GM12878 (cell line): Measurements from ENCODE around the gene GPRC5C. TPM values are rescaled to one million over a fixed set of nuclear protein-coding genes. Genes with fewer than 3 reads are reported as not detected.

Experiments
- ATAC-seq: fragments of 200-7000 bp; cut with Tn5 transposase; 3 replicates; pipeline ENCODE4 v1.9.1; 2020; ENCODE audit warnings: mild to moderate bottlenecking, moderate library complexity
- BruUV-seq: library from RNA; stranded (reverse); fragments of 400-500 nt; replicated peaks from 2 replicates; lab custom pipeline; 2021; lab: Mats Ljungman, UMichigan
- CTCF ChIA-PET: fragments of 300-600 bp; sonication (Branson Sonifier 250); formaldehyde crosslinking; extraction: SDS; loops from one replicate; lab custom pipeline; 2021; ENCODE audit warnings: inconsistent platforms; lab: Yijun Ruan, JAX
- POLR2A ChIA-PET: fragments of 350-600 bp; formaldehyde crosslinking; extraction: SDS; loops from one replicate; lab custom pipeline; 2021; ENCODE audit warnings: inconsistent platforms; lab: Charles Lee
- RAD21 ChIA-PET: fragments of 300-600 bp; sonication (Branson Sonifier 250); formaldehyde crosslinking; loops from one replicate; lab custom pipeline; 2023; ENCODE audit warnings: antibody characterized with exemption; ENCODE audit not compliant: unreplicated experiment; lab: Charles Lee
- SMC1A ChIA-PET: fragments of 300-600 bp; sonication (Branson Sonifier 250); formaldehyde crosslinking; loops from one replicate; lab custom pipeline; 2023; ENCODE audit not compliant: unreplicated experiment, uncharacterized antibody; lab: Charles Lee
- DNase-seq: peaks from one replicate; pipeline ENCODE4 v3.0.0-alpha.2; 2011; ENCODE audit warnings: low read depth, low spot score
- FAIRE-seq: peaks from 3 replicates; lab custom pipeline; 2011; peaks lifted over from hg19 to GRCh38; lab: Jason Lieb, UNC
- H2AFZ ChIP-seq: 2 replicates; pipeline ENCODE4 v1.6.0; 2011; ENCODE audit warnings: low read depth, low read length, control low read depth; ENCODE audit not compliant: control insufficient read depth
- H3K27ac ChIP-seq: 2 replicates; pipeline ENCODE4 v1.5.1; 2011; ENCODE audit warnings: control low read depth; ENCODE audit not compliant: control insufficient read depth, insufficient read depth
- H3K27me3 ChIP-seq, 2 experiments: replicated peaks in 1 of 2; 2 replicates each; pipeline versions ENCODE4 v1.6.0 to v1.6.1; 2011; ENCODE audit warnings: low read length in 1 of 2; ENCODE audit not compliant: control insufficient read depth in 2 of 2, insufficient read depth in 2 of 2
- H3K36me3 ChIP-seq, 2 experiments: 2 replicates each; pipeline ENCODE4 v1.5.1; 2011; ENCODE audit warnings: low read length in 1 of 2; ENCODE audit not compliant: control insufficient read depth in 2 of 2, insufficient read depth in 2 of 2
- H3K4me1 ChIP-seq: 2 replicates; pipeline ENCODE4 v1.6.1; 2011; ENCODE audit warnings: mild to moderate bottlenecking, low read length, moderate library complexity, mixed read lengths; ENCODE audit not compliant: control insufficient read depth, insufficient read depth
- H3K4me2 ChIP-seq: 2 replicates; pipeline ENCODE4 v1.6.0; 2011; ENCODE audit warnings: control low read depth; ENCODE audit not compliant: control insufficient read depth, insufficient read depth
- H3K4me3 ChIP-seq: fragments of 200-600 bp; sonication (generic); 2 replicates; pipeline ENCODE4 v1.5.1; 2016
- H3K79me2 ChIP-seq: 2 replicates; pipeline ENCODE4 v1.6.0; 2011; ENCODE audit warnings: low read length; ENCODE audit not compliant: control insufficient read depth, insufficient read depth
- H3K9ac ChIP-seq: 2 replicates; pipeline ENCODE4 v1.8.0; 2011; ENCODE audit warnings: low read length, control low read depth, mixed read lengths; ENCODE audit not compliant: control insufficient read depth, insufficient read depth
- H3K9me3 ChIP-seq: replicated peaks from 3 replicates; pipeline ENCODE4 v1.5.1; 2011; ENCODE audit warnings: mild to moderate bottlenecking, low read length; ENCODE audit not compliant: control insufficient read depth, insufficient read depth
- H4K20me1 ChIP-seq: 2 replicates; pipeline ENCODE4 v1.6.0; 2011; ENCODE audit not compliant: control insufficient read depth, insufficient read depth
- CBFB ChIP-seq: IDR thresholded peaks from 2 replicates; pipeline ENCODE4 v1.6.1; 2016; ENCODE audit warnings: antibody characterized with exemption, low read depth
- CHD2 ChIP-seq: IDR thresholded peaks from 2 replicates; pipeline ENCODE4 v1.6.1; 2011; ENCODE audit warnings: low read depth, low read length, improper control_type of control experiment, borderline replicate concordance
- FOXM1 ChIP-seq: IDR thresholded peaks from 2 replicates; pipeline ENCODE4 v1.6.1; 2012; ENCODE audit warnings: low read depth, mild to moderate bottlenecking, inconsistent platforms, low read length, moderate library complexity
- IRF4 ChIP-seq: IDR thresholded peaks from 2 replicates; pipeline ENCODE4 v1.6.1; 2011; ENCODE audit warnings: low read depth, low read length
- LARP7 ChIP-seq: fragments of 450-650 bp; IDR thresholded peaks from 2 replicates; pipeline ENCODE4 v1.6.1; 2017; ENCODE audit warnings: mild to moderate bottlenecking
- NFXL1 ChIP-seq: fragments of 450-650 bp; IDR thresholded peaks from 2 replicates; pipeline ENCODE4 v1.6.1; 2017; ENCODE audit warnings: antibody characterized with exemption, mild to moderate bottlenecking, borderline replicate concordance
- RUNX3 ChIP-seq: IDR thresholded peaks from 2 replicates; pipeline ENCODE4 v1.6.1; 2012; ENCODE audit warnings: low read length, inconsistent platforms
- TCF3 ChIP-seq: IDR thresholded peaks from 2 replicates; pipeline ENCODE4 v1.6.1; 2012; ENCODE audit warnings: low read depth, mild to moderate bottlenecking, low read length, borderline replicate concordance; ENCODE audit not compliant: insufficient read depth
- ZBTB11 ChIP-seq: fragments of 450-650 bp; formaldehyde crosslinking; IDR thresholded peaks from 2 replicates; pipeline ENCODE4 v1.5.0; 2022; ENCODE audit warnings: mild to moderate bottlenecking, missing genetic modification characterization
- ZBTB33 ChIP-seq: fragments of 450-650 bp; IDR thresholded peaks from 2 replicates; pipeline ENCODE4 v1.6.1; 2017; ENCODE audit warnings: mild to moderate bottlenecking
- WGBS: methylation state at CpG from one replicate; pipeline ENCODE4 v1.1.6; 2016; ENCODE audit warnings: low lambda C conversion rate; ENCODE audit not compliant: insufficient replicate concordance, insufficient coverage; ENCODE audit errors: missing lambda C conversion rate; 5-methylcytosine and 5-hydroxymethylcytosine counted together
- in situ Hi-C: fragments of 300-500 bp; cut with MboI; formaldehyde crosslinking; loops from 9 replicates; pipeline ENCODE4 v1.14.3; 2018; ENCODE audit warnings: mixed read lengths
- intact Hi-C: fragments of 100-400 bp; cut with micrococcal nuclease; formaldehyde crosslinking; loops from one replicate; pipeline ENCODE4 v1.14.2; 2022; ENCODE audit not compliant: unreplicated experiment
- polyA plus RNA-seq, 11 experiments: library from polyadenylated mRNA; depleted of rRNA in 4 of 11; unstranded in 6 of 11; stranded (reverse) in 5 of 11; fragments of >200 nt; fragmentation: Nextera tagmentation in 4 of 11; fragmentation: Illumina TruSeq in 1 of 11; extraction: Ambion mirVana in 4 of 11; extraction: Trizol in 1 of 11; gene quantifications; 1 replicate in 1 of 11; 2 replicates in 10 of 11; pipeline versions ENCODE4 v1.2.1 to v1.2.3, GENCODE V29; 2011 to 2016; ENCODE audit warnings: inconsistent platforms in 2 of 11, missing spikeins in 2 of 11, low read depth in 1 of 11
- total RNA-seq, 4 experiments: library from RNA; depleted of rRNA in 3 of 4; stranded (reverse); fragments of >200 nt in 3 of 4; fragmentation: Illumina TruSeq in 1 of 4; extraction: Trizol in 1 of 4; gene quantifications; 2 replicates each; pipeline versions ENCODE4 v1.2.1 to v1.2.3, GENCODE V29; 2013 to 2021

Gene GPRC5C
- total and polyA plus RNA-seq, 10 of the 15 experiments (the other 5 are each of a cell fraction or from before 2014, with no cell fraction given): 0.04 to 1.3 (median 0.36) TPM; not detected in 2

GRCh38 chr17:74435775-74436359, 4.0 kb downstream of the GPRC5C start:
- ATAC-seq (no peak), FAIRE-seq (no peak), DNase-seq (no peak)
- H3K79me2 ChIP-seq: no peaks in the 10 kb centered on the region
- H3K4me1 ChIP-seq: peaks cover 11% of the 10 kb centered on the region
- peaks cover 9% of the 10 kb centered on the region; the same call in 2 of the 3 replicates for H3K9me3 ChIP-seq
- POLR2A ChIA-PET: no interaction called here
- TF ChIP-seq ZBTB33 (no peak), LARP7 (no peak)
- SMC1A ChIA-PET: interaction anchor here (0.6 to 1.3 kb wide), 4 partner anchors 19 to 57 kb away, joined by 3 to 4 read pairs (median 4); no protein-coding TSS in a partner anchor
- no peaks in the 10 kb centered on the region for H4K20me1 ChIP-seq
- no TSS peak for BruUV-seq
- CTCF ChIA-PET: interaction anchor here (0.5 to 6.1 kb wide), 4 partner anchors 20 to 152 kb away, joined by 3 to 73 read pairs (median 6); no protein-coding TSS in a partner anchor
- RAD21 ChIA-PET: interaction anchor here (1.1 to 1.2 kb wide), 3 partner anchors 8 to 18 kb away, joined by 3 to 4 read pairs (median 4); no protein-coding TSS in a partner anchor
- no peaks in the 10 kb centered on the region for H3K36me3 ChIP-seq
- H3K9ac ChIP-seq: no peak overlapping the region
- no peak overlapping the region for H3K27ac ChIP-seq
- H3K4me2 ChIP-seq: no peak overlapping the region
- H3K4me3 ChIP-seq: no peak overlapping the region
- 53% methylated on average over 5 of the region's 5 CpGs for WGBS
- H2AFZ ChIP-seq: no peak overlapping the region
- intact Hi-C loops (no loop called here), in situ Hi-C loops (no loop called here)
- H3K27me3 ChIP-seq: peaks cover 3 to 11% of the 10 kb centered on the region in 2 experiments; a peak in 3 of 4 replicates

DNA sequence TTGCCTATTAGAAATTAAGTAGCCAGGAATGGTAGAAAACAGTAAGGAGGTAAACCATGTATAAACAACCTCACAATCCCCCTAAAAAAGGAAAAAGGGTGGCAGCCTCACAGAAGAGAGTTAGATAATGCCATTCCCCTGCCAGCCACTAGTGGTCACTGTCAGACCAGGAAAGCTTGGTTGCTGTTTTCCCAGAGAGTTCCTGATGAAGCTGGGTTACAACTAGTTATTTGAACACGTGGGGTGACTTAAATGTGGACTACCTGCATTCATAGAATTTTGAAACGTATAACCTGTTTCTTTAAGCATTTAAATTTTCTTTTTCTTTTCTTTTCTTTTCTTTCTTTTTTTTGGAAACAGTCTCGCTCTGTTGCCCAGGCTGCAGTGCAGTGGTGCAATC, 5.8 kb downstream of the GPRC5C start:
- Histone ChIP-seq H2AFZ (no peak overlapping the region), H4K20me1 (no peaks in the 10 kb centered on the region), H3K9ac (no peak overlapping the region), H3K4me2 (no peak overlapping the region), H3K4me3 (no peak overlapping the region), H3K36me3 (no peaks in the 10 kb centered on the region), H3K79me2 (no peaks in the 10 kb centered on the region), H3K27me3 (no peaks in the 10 kb centered on the region), H3K27ac (no peak overlapping the region), H3K9me3 (peaks cover 9% of the 10 kb centered on the region; the same call in 2 of the 3 replicates), H3K4me1 (no peaks in the 10 kb centered on the region)
- in situ Hi-C loops (no loop called here), intact Hi-C loops (no loop called here)
- no peak for DNase-seq
- WGBS: 5% methylated on average over 3 of the region's 3 CpGs
- CTCF ChIA-PET: interaction anchor here (0.7 to 6.1 kb wide), 11 partner anchors 11 to 174 kb away, joined by 3 to 73 read pairs (median 3); no protein-coding TSS in a partner anchor
- FAIRE-seq: peak; percentile 62
- BruUV-seq: no TSS peak
- RAD21 ChIA-PET: interaction anchor here (1.3 to 1.9 kb wide), 2 partner anchors 31 to 59 kb away, joined by 4 to 6 read pairs; no protein-coding TSS in a partner anchor
- ATAC-seq: no peak
- SMC1A ChIA-PET: interaction anchor here (0.7 to 2.1 kb wide), 7 partner anchors 16 to 69 kb away, joined by 3 to 7 read pairs (median 4); no protein-coding TSS in a partner anchor
- POLR2A ChIA-PET: no interaction called here
- TF ChIP-seq RUNX3 (no peak), NFXL1 (peak; percentile 82; the same call in 1 of the 2 replicates), CHD2 (no peak), CBFB (no peak), TCF3 (no peak), IRF4 (0 out of 2 replicates have a peak, but pooled peaks have one; percentile 13), ZBTB11 (CRISPR knock-in tag) (no peak), FOXM1 (no peak)
